GM23338 (cell line): ENCODE results near the gene FXR1. TPM values are rescaled to one million over a fixed set of nuclear protein-coding genes. Genes with fewer than 3 reads are reported as not detected.
A peak's percentile ranks its signal among the peaks of the same experiment; 100 is the strongest.

Experiments
- ATAC-seq: fragments of 200-7000 bp; cut with Tn5 transposase; 3 replicates; pipeline ENCODE4 v1.9.1; 2020
- DNase-seq: peaks from one replicate; pipeline ENCODE4 v3.0.0-alpha.2; 2015; ENCODE audit warnings: low spot score
- H2AFZ ChIP-seq: fragments of 200-600 bp; sonication (generic); 2 replicates; pipeline ENCODE4 v1.8.0; 2016; ENCODE audit warnings: antibody characterized with exemption, mild to moderate bottlenecking, moderate library complexity
- H3F3A ChIP-seq: fragments of 200-600 bp; sonication (generic); replicated peaks from 2 replicates; pipeline ENCODE4 v1.8.0; 2017; ENCODE audit warnings: antibody characterized with exemption, mixed run types, low read depth
- H3K27ac ChIP-seq: fragments of 200-600 bp; sonication (generic); 2 replicates; pipeline ENCODE4 v1.6.1; 2016; ENCODE audit warnings: low read depth
- H3K27me3 ChIP-seq: fragments of 200-600 bp; sonication (generic); 2 replicates; pipeline ENCODE4 v1.8.0; 2016; ENCODE audit warnings: mild to moderate bottlenecking, mixed run types, moderate library complexity; ENCODE audit not compliant: insufficient read depth
- H3K36me3 ChIP-seq: fragments of 200-600 bp; sonication (generic); 2 replicates; pipeline ENCODE4 v1.8.0; 2016; ENCODE audit warnings: mild to moderate bottlenecking; ENCODE audit not compliant: insufficient read depth
- H3K4me1 ChIP-seq: fragments of 200-600 bp; sonication (generic); 2 replicates; pipeline ENCODE4 v1.8.0; 2016; ENCODE audit warnings: mild to moderate bottlenecking, moderate library complexity; ENCODE audit not compliant: insufficient read depth
- H3K4me2 ChIP-seq: fragments of 200-600 bp; sonication (generic); 2 replicates; pipeline ENCODE4 v1.7.1; 2017; ENCODE audit warnings: mixed run types
- H3K4me3 ChIP-seq: fragments of 200-600 bp; sonication (generic); 2 replicates; pipeline ENCODE4 v1.6.1; 2016; ENCODE audit warnings: mixed run types
- H3K79me2 ChIP-seq: fragments of 200-600 bp; sonication (generic); replicated peaks from 2 replicates; pipeline ENCODE4 v1.8.0; 2017; ENCODE audit warnings: mild to moderate bottlenecking; ENCODE audit not compliant: insufficient read depth
- H3K9me2 ChIP-seq: fragments of 200-600 bp; sonication (generic); 2 replicates; pipeline ENCODE4 v1.8.0; 2017; ENCODE audit not compliant: insufficient read depth
- H4K20me1 ChIP-seq: fragments of 200-600 bp; sonication (generic); replicated peaks from 2 replicates; pipeline ENCODE4 v1.8.0; 2017; ENCODE audit warnings: mild to moderate bottlenecking; ENCODE audit not compliant: insufficient read depth
- H3K27ac Mint-ChIP-seq: 2 replicates; pipeline ENCODE4 v1.8.0; 2020; ENCODE audit warnings: inconsistent platforms, mild to moderate bottlenecking, moderate library complexity, mixed read lengths
- H3K27me3 Mint-ChIP-seq: 3 replicates; pipeline ENCODE4 v1.8.0; 2022; ENCODE audit warnings: low read depth, mild to moderate bottlenecking, moderate library complexity, mixed read lengths, inconsistent platforms; ENCODE audit not compliant: insufficient read depth, poor library complexity
- H3K36me3 Mint-ChIP-seq: 3 replicates; pipeline ENCODE4 v1.8.0; 2021; ENCODE audit warnings: low read depth, mild to moderate bottlenecking, inconsistent platforms, moderate library complexity, mixed read lengths
- H3K4me1 Mint-ChIP-seq: 3 replicates; pipeline ENCODE4 v1.8.0; 2020; ENCODE audit warnings: mild to moderate bottlenecking, inconsistent platforms, mixed read lengths
- H3K4me3 Mint-ChIP-seq: 3 replicates; pipeline ENCODE4 v1.8.0; 2021; ENCODE audit warnings: moderate library complexity, mild to moderate bottlenecking, inconsistent platforms, mixed read lengths
- H3K9me3 Mint-ChIP-seq: 3 replicates; pipeline ENCODE4 v1.8.0; 2020; ENCODE audit warnings: moderate library complexity, mild to moderate bottlenecking, inconsistent platforms, mixed read lengths
- CREB1 ChIP-seq: fragments of 250-450 bp; sonication (Bioruptor Pico); IDR thresholded peaks from 2 replicates; pipeline ENCODE4 v1.5.0; 2020; ENCODE audit warnings: low read depth, mild to moderate bottlenecking, moderate library complexity
- EZH2 ChIP-seq: fragments of 200-600 bp; sonication (generic); IDR thresholded peaks from one replicate; pipeline ENCODE4 v1.8.0; 2017; ENCODE audit warnings: antibody characterized with exemption, mild to moderate bottlenecking, low read depth; ENCODE audit not compliant: unreplicated experiment
- EZH2phosphoT487 ChIP-seq: fragments of 200-600 bp; sonication (generic); IDR thresholded peaks from one replicate; pipeline ENCODE4 v1.8.1; 2018; ENCODE audit warnings: antibody characterized with exemption; ENCODE audit not compliant: unreplicated experiment
- JUNB ChIP-seq: IDR thresholded peaks from one replicate; pipeline ENCODE4 v1.6.1; 2016; ENCODE audit warnings: antibody characterized with exemption; ENCODE audit not compliant: unreplicated experiment
- STAT1 ChIP-seq: IDR thresholded peaks from one replicate; pipeline ENCODE4 v1.6.1; 2016; ENCODE audit warnings: antibody characterized with exemption; ENCODE audit not compliant: unreplicated experiment
- ZNF114 ChIP-seq: fragments of 250-450 bp; sonication (Bioruptor Pico); IDR thresholded peaks from 2 replicates; pipeline ENCODE4 v1.5.0; 2020; ENCODE audit warnings: mild to moderate bottlenecking, moderate library complexity
- ZNF331 ChIP-seq: fragments of 250-450 bp; sonication (Bioruptor Pico); IDR thresholded peaks from 2 replicates; pipeline ENCODE4 v1.5.0; 2020; ENCODE audit warnings: low read depth, mild to moderate bottlenecking, moderate library complexity
- polyA plus RNA-seq: library from polyadenylated mRNA; unstranded; fragments of >200 nt; fragmentation: Nextera tagmentation; extraction: Ambion mirVana; gene quantifications from 2 replicates; pipeline ENCODE4 v1.2.1, GENCODE V29; 2016
- total RNA-seq: library from RNA; depleted of rRNA; stranded (reverse); fragments of >200 nt; shearing (Covaris generic); gene quantifications from 2 replicates; pipeline ENCODE4 v1.2.3, GENCODE V29; 2014
- TF ChIP-seq, protein P1 (sequence below): IDR thresholded peaks from one replicate; pipeline ENCODE4 v1.6.1; 2018; ENCODE audit warnings: antibody characterized with exemption; ENCODE audit not compliant: unreplicated experiment
- TF ChIP-seq, protein P2 (sequence below): fragments of 250-450 bp; sonication (Bioruptor Pico); IDR thresholded peaks from 2 replicates; pipeline ENCODE4 v1.5.0; 2020; ENCODE audit warnings: mild to moderate bottlenecking, moderate library complexity
- TF ChIP-seq, protein P3 (sequence below), 2 experiments: fragments of 200-600 bp in 1 of 2; sonication (generic) in 1 of 2; conservative IDR thresholded peaks; 2 replicates each; pipeline versions ENCODE4 v1.5.1 to v1.6.1; 2016 to 2017; ENCODE audit warnings: antibody characterized with exemption in 2 of 2, low read depth in 2 of 2, mild to moderate bottlenecking in 2 of 2, moderate library complexity in 1 of 2

FXR1 gene
- total and polyA plus RNA-seq, 2 experiments from 2014 or later: 136 to 228 TPM

DNA sequence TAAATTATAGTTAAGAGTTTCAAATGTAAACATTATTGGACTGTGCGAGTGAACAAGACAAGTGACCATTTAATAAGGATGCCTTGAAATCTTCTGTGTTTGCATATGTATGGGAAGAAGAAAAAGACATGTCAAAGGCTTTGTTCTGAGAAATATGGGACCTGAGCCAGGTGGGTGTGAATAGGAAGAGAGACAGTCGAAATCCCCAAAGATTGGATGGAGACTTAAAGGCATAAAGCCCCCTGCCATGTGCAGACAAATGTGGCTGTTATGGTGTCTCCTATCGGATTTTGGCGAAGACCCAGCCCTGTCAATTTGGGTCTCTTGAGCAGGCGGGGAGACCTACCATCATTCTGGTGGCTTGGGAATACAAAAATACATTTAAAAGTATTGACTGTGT, 16.9 kb downstream of the FXR1 start (continued):
- TF ChIP-seq, protein P1, sequence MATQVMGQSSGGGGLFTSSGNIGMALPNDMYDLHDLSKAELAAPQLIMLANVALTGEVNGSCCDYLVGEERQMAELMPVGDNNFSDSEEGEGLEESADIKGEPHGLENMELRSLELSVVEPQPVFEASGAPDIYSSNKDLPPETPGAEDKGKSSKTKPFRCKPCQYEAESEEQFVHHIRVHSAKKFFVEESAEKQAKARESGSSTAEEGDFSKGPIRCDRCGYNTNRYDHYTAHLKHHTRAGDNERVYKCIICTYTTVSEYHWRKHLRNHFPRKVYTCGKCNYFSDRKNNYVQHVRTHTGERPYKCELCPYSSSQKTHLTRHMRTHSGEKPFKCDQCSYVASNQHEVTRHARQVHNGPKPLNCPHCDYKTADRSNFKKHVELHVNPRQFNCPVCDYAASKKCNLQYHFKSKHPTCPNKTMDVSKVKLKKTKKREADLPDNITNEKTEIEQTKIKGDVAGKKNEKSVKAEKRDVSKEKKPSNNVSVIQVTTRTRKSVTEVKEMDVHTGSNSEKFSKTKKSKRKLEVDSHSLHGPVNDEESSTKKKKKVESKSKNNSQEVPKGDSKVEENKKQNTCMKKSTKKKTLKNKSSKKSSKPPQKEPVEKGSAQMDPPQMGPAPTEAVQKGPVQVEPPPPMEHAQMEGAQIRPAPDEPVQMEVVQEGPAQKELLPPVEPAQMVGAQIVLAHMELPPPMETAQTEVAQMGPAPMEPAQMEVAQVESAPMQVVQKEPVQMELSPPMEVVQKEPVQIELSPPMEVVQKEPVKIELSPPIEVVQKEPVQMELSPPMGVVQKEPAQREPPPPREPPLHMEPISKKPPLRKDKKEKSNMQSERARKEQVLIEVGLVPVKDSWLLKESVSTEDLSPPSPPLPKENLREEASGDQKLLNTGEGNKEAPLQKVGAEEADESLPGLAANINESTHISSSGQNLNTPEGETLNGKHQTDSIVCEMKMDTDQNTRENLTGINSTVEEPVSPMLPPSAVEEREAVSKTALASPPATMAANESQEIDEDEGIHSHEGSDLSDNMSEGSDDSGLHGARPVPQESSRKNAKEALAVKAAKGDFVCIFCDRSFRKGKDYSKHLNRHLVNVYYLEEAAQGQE: no peak
- TF ChIP-seq EZH2: no peak
- no peak for TF ChIP-seq ZNF331 (CRISPR knock-in tag)

DNA sequence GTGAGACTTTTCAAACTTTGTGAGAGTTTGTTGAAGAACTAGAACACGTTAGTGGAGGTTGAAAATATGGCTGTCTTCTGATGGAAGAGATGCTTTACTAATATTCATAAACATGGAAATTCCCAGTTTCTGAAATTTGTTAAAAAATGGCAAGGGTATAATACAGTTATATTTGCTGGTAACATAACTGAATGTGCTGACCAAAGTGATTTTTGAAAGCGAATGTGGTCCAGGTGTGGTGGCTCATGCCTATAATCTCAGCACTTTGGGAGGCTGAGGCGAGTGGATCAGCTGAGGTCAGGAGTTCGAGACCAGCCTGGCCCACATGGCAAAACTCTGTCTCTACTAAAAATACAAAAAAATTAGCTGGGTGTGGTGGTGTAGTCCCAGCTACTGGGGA, 18.1 kb downstream of the FXR1 start:
- H3K27me3 Mint-ChIP-seq: no peaks in the 10 kb centered on the region
- no peak for ATAC-seq
- no peak for TF ChIP-seq STAT1
- TF ChIP-seq, protein P1: no peak
- TF ChIP-seq ZNF114 (CRISPR knock-in tag): no peak
- TF ChIP-seq CREB1: no peak
- TF ChIP-seq, protein P2, sequence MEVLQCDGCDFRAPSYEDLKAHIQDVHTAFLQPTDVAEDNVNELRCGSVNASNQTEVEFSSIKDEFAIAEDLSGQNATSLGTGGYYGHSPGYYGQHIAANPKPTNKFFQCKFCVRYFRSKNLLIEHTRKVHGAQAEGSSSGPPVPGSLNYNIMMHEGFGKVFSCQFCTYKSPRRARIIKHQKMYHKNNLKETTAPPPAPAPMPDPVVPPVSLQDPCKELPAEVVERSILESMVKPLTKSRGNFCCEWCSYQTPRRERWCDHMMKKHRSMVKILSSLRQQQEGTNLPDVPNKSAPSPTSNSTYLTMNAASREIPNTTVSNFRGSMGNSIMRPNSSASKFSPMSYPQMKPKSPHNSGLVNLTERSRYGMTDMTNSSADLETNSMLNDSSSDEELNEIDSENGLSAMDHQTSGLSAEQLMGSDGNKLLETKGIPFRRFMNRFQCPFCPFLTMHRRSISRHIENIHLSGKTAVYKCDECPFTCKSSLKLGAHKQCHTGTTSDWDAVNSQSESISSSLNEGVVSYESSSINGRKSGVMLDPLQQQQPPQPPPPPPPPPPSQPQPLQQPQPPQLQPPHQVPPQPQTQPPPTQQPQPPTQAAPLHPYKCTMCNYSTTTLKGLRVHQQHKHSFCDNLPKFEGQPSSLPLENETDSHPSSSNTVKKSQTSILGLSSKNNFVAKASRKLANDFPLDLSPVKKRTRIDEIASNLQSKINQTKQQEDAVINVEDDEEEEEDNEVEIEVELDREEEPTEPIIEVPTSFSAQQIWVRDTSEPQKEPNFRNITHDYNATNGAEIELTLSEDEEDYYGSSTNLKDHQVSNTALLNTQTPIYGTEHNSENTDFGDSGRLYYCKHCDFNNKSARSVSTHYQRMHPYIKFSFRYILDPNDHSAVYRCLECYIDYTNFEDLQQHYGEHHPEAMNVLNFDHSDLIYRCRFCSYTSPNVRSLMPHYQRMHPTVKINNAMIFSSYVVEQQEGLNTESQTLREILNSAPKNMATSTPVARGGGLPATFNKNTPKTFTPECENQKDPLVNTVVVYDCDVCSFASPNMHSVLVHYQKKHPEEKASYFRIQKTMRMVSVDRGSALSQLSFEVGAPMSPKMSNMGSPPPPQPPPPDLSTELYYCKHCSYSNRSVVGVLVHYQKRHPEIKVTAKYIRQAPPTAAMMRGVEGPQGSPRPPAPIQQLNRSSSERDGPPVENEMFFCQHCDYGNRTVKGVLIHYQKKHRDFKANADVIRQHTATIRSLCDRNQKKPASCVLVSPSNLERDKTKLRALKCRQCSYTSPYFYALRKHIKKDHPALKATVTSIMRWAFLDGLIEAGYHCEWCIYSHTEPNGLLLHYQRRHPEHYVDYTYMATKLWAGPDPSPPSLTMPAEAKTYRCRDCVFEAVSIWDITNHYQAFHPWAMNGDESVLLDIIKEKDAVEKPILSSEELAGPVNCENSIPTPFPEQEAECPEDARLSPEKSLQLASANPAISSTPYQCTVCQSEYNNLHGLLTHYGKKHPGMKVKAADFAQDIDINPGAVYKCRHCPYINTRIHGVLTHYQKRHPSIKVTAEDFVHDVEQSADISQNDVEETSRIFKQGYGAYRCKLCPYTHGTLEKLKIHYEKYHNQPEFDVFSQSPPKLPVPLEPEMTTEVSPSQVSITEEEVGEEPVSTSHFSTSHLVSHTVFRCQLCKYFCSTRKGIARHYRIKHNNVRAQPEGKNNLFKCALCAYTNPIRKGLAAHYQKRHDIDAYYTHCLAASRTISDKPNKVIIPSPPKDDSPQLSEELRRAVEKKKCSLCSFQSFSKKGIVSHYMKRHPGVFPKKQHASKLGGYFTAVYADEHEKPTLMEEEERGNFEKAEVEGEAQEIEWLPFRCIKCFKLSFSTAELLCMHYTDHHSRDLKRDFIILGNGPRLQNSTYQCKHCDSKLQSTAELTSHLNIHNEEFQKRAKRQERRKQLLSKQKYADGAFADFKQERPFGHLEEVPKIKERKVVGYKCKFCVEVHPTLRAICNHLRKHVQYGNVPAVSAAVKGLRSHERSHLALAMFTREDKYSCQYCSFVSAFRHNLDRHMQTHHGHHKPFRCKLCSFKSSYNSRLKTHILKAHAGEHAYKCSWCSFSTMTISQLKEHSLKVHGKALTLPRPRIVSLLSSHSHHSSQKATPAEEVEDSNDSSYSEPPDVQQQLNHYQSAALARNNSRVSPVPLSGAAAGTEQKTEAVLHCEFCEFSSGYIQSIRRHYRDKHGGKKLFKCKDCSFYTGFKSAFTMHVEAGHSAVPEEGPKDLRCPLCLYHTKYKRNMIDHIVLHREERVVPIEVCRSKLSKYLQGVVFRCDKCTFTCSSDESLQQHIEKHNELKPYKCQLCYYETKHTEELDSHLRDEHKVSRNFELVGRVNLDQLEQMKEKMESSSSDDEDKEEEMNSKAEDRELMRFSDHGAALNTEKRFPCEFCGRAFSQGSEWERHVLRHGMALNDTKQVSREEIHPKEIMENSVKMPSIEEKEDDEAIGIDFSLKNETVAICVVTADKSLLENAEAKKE: no peak
- TF ChIP-seq, protein P3, sequence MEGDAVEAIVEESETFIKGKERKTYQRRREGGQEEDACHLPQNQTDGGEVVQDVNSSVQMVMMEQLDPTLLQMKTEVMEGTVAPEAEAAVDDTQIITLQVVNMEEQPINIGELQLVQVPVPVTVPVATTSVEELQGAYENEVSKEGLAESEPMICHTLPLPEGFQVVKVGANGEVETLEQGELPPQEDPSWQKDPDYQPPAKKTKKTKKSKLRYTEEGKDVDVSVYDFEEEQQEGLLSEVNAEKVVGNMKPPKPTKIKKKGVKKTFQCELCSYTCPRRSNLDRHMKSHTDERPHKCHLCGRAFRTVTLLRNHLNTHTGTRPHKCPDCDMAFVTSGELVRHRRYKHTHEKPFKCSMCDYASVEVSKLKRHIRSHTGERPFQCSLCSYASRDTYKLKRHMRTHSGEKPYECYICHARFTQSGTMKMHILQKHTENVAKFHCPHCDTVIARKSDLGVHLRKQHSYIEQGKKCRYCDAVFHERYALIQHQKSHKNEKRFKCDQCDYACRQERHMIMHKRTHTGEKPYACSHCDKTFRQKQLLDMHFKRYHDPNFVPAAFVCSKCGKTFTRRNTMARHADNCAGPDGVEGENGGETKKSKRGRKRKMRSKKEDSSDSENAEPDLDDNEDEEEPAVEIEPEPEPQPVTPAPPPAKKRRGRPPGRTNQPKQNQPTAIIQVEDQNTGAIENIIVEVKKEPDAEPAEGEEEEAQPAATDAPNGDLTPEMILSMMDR (conservative IDR thresholded peaks at IDR 0.05; ENCODE audit: low read depth in 2 of 2): no peak
- TF ChIP-seq JUNB: no peak
- no peak for TF ChIP-seq EZH2phosphoT487
- TF ChIP-seq EZH2: no peak

More for the DNA sequence above, 18.1 kb downstream of the FXR1 start:
- H3K27ac ChIP-seq: no peak overlapping the region
- Mint-ChIP-seq H3K4me3 (no peak overlapping the region), H3K27ac (peak overlapping the region; percentile 25; the same call in 1 of the 2 replicates), H3K4me1 (peaks cover 21% of the 10 kb centered on the region), H3K36me3 (peaks cover 35% of the 10 kb centered on the region), H3K9me3 (no peaks in the 10 kb centered on the region)
- H3F3A ChIP-seq: no peaks in the 10 kb centered on the region
- peaks cover 2% of the 10 kb centered on the region; the same call in 1 of the 2 replicates for H3K36me3 ChIP-seq
- H3K27me3 ChIP-seq: no peaks in the 10 kb centered on the region
- H3K4me1 ChIP-seq: peaks cover 6% of the 10 kb centered on the region; the same call in 1 of the 2 replicates
- no peaks in the 10 kb centered on the region for H3K9me2 ChIP-seq
- H3K4me3 ChIP-seq: no peak overlapping the region
- H3K4me2 ChIP-seq: no peak overlapping the region
- H2AFZ ChIP-seq: no peak overlapping the region
- no peak for DNase-seq
- H3K79me2 ChIP-seq: peaks cover 100% of the 10 kb centered on the region
- peaks cover 66% of the 10 kb centered on the region for H4K20me1 ChIP-seq
